HepG2 (cell line): Measurements from ENCODE around the gene ZNF24. TPM values are rescaled to one million over a fixed set of nuclear protein-coding genes. Genes with fewer than 3 reads are reported as not detected.
A peak's percentile ranks its signal among the peaks of the same experiment; 100 is the strongest.

Experiments used
- ARHGAP35 ChIP-seq: sonication (generic); formaldehyde crosslinking; IDR thresholded peaks from 2 replicates; pipeline ENCODE4 v1.9.0; 2022; ENCODE audit warnings: mild to moderate bottlenecking, inconsistent platforms, moderate library complexity, missing genetic modification reagents, borderline replicate concordance
- ARNTL ChIP-seq: sonication (generic); formaldehyde crosslinking; IDR thresholded peaks from 2 replicates; pipeline ENCODE4 v1.4.0; 2020; ENCODE audit warnings: mild to moderate bottlenecking, missing genetic modification reagents
- BORCS8-MEF2B ChIP-seq: sonication (generic); formaldehyde crosslinking; IDR thresholded peaks from 2 replicates; pipeline ENCODE4 v1.8.0; 2022; ENCODE audit warnings: mild to moderate bottlenecking, missing genetic modification reagents
- CCDC6 ChIP-seq: sonication (generic); formaldehyde crosslinking; IDR thresholded peaks from 2 replicates; pipeline ENCODE4 v1.8.1; 2022; ENCODE audit warnings: mild to moderate bottlenecking, missing genetic modification reagents, moderate library complexity
- CEBPB ChIP-seq: IDR thresholded peaks from 2 replicates; pipeline ENCODE4 v1.6.1; 2011; ENCODE audit warnings: low read depth, low read length, improper control_type of control experiment, borderline replicate concordance
- CREB1 ChIP-seq, 2 experiments: fragments of 450-650 bp in 1 of 2; IDR thresholded peaks; 2 replicates each; pipeline ENCODE4 v1.6.1; 2016 to 2017; ENCODE audit warnings: control low read depth in 1 of 2, mild to moderate bottlenecking in 1 of 2, missing compliant biosample characterization in 1 of 2, missing genetic modification characterization in 1 of 2
- NCOA1 ChIP-seq: sonication (generic); formaldehyde crosslinking; IDR thresholded peaks from 2 replicates; pipeline ENCODE4 v1.9.0; 2021; ENCODE audit warnings: missing genetic modification reagents
- RAD21 ChIP-seq: fragments of 450-650 bp; formaldehyde crosslinking; IDR thresholded peaks from 2 replicates; pipeline ENCODE4 v1.5.0; 2020; ENCODE audit warnings: mild to moderate bottlenecking
- RORA ChIP-seq: sonication (generic); formaldehyde crosslinking; IDR thresholded peaks from 2 replicates; pipeline ENCODE4 v1.5.0; 2020; ENCODE audit warnings: mild to moderate bottlenecking, missing genetic modification reagents, moderate library complexity
- SMAD9 ChIP-seq: sonication (generic); formaldehyde crosslinking; IDR thresholded peaks from 2 replicates; pipeline ENCODE4 v1.5.1; 2020; ENCODE audit warnings: mild to moderate bottlenecking, missing genetic modification reagents
- ZMYM2 ChIP-seq: sonication (generic); formaldehyde crosslinking; IDR thresholded peaks from 2 replicates; pipeline ENCODE4 v1.8.0; 2022; ENCODE audit warnings: mild to moderate bottlenecking, missing genetic modification reagents
- ZNF17 ChIP-seq: sonication (generic); formaldehyde crosslinking; IDR thresholded peaks from 2 replicates; pipeline ENCODE4 v1.5.0; 2020; ENCODE audit warnings: mild to moderate bottlenecking, missing genetic modification reagents
- ZNF446 ChIP-seq: sonication (generic); formaldehyde crosslinking; IDR thresholded peaks from 2 replicates; pipeline ENCODE4 v1.5.0; 2020; ENCODE audit warnings: mild to moderate bottlenecking, missing genetic modification reagents
- ZNF891 ChIP-seq: sonication (generic); formaldehyde crosslinking; IDR thresholded peaks from 2 replicates; pipeline ENCODE4 v1.5.0; 2020; ENCODE audit warnings: mild to moderate bottlenecking, missing genetic modification reagents
- polyA plus RNA-seq, 8 experiments: library from polyadenylated mRNA; depleted of rRNA in 3 of 8; stranded (reverse) in 7 of 8; unstranded in 1 of 8; fragments of >200 nt; fragmentation: Illumina TruSeq in 4 of 8; extraction: Trizol in 4 of 8; gene quantifications; 2 replicates each; pipeline versions ENCODE4 v1.2.1 to v1.2.3, GENCODE V29; 2011 to 2016; ENCODE audit warnings: low read depth in 4 of 8, missing spikeins in 1 of 8, mixed read lengths in 1 of 8; ENCODE audit not compliant: insufficient read depth in 1 of 8
- total RNA-seq, 5 experiments: library from RNA; depleted of rRNA; stranded (reverse); fragments of >200 nt; fragmentation: Illumina TruSeq; extraction: Trizol; gene quantifications; 2 replicates each; pipeline ENCODE4 v1.2.3, GENCODE V29; 2016; ENCODE audit warnings: low read depth in 1 of 5
- TF ChIP-seq, protein P1 (sequence below): IDR thresholded peaks from 2 replicates; pipeline ENCODE4 v1.4.0; 2020; ENCODE audit warnings: mild to moderate bottlenecking, missing genetic modification reagents
- TF ChIP-seq, protein P2 (sequence below): sonication (generic); formaldehyde crosslinking; IDR thresholded peaks from 2 replicates; pipeline ENCODE4 v1.4.0; 2020; ENCODE audit warnings: missing genetic modification reagents
- TF ChIP-seq, protein P3 (sequence below): sonication (generic); formaldehyde crosslinking; IDR thresholded peaks from 2 replicates; pipeline ENCODE4 v1.4.0; 2020; ENCODE audit warnings: missing genetic modification reagents

Gene ZNF24
- total and polyA plus RNA-seq, 2 of the 13 experiments (the other 11 are each of a cell fraction or from before 2014, with no cell fraction given): 19.5 to 41.1 TPM

DNA sequence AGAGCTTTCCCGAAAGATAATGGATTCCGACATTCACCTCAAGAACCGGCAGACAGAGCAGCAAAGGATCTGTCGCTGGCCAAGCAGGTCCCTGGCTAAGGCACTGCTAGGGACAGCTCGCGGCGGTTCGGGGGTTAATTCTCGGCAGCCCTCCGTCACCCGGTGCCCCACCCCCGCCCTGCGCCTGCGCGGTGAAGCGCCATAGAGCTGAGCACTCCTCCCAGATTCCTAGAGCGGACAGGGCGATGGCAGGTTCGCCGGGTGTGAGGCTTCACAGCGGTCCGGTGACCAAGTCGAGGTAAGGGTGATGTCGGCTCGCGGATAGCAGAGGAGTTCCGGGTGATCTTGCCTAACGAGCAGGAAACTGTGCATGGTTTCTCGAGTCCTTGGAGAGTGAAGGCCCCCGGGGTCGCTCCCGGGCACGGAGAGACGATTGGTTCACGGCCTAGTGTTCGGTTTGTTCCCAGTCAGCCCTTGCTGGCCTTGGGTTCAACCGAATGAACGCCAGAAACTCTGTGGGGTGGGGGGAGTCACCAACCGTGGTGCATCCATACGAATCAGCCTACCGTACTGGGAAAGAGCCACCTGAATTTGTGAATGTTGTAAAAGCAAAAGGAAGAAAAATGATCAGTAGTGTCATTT, 54.0 kb downstream of the ZNF24 start, which contains the start of gene ZSCAN30 (continued):
- TF ChIP-seq BORCS8-MEF2B (CRISPR knock-in tag) (peak; percentile 58), ARNTL (0 out of 2 replicates have a peak, but pooled peaks have one; percentile 45), ZNF446 (CRISPR knock-in tag) (peak; percentile 98), CCDC6 (0 out of 2 replicates have a peak, but pooled peaks have one; percentile 69), ZNF17 (no peak), CEBPB (no peak), ZNF891 (CRISPR knock-in tag) (peak; percentile 78), RAD21 (CRISPR knock-in tag) (0 out of 2 replicates have a peak, but pooled peaks have one; percentile 8), ZMYM2 (peak; percentile 91), NCOA1 (CRISPR knock-in tag) (peak; percentile 88; the same call in 1 of the 2 replicates), ARHGAP35 (peak; percentile 64; the same call in 1 of the 2 replicates), CREB1 (IDR thresholded peaks at IDR 0.05) (peak; percentile 79), CREB1 (CRISPR knock-in tag; IDR thresholded peaks at IDR 0.05) (peak; percentile 81), SMAD9 (CRISPR knock-in tag) (no peak; the same call in 1 of the 2 replicates), RORA (CRISPR knock-in tag) (no peak)
- TF ChIP-seq, protein P1, sequence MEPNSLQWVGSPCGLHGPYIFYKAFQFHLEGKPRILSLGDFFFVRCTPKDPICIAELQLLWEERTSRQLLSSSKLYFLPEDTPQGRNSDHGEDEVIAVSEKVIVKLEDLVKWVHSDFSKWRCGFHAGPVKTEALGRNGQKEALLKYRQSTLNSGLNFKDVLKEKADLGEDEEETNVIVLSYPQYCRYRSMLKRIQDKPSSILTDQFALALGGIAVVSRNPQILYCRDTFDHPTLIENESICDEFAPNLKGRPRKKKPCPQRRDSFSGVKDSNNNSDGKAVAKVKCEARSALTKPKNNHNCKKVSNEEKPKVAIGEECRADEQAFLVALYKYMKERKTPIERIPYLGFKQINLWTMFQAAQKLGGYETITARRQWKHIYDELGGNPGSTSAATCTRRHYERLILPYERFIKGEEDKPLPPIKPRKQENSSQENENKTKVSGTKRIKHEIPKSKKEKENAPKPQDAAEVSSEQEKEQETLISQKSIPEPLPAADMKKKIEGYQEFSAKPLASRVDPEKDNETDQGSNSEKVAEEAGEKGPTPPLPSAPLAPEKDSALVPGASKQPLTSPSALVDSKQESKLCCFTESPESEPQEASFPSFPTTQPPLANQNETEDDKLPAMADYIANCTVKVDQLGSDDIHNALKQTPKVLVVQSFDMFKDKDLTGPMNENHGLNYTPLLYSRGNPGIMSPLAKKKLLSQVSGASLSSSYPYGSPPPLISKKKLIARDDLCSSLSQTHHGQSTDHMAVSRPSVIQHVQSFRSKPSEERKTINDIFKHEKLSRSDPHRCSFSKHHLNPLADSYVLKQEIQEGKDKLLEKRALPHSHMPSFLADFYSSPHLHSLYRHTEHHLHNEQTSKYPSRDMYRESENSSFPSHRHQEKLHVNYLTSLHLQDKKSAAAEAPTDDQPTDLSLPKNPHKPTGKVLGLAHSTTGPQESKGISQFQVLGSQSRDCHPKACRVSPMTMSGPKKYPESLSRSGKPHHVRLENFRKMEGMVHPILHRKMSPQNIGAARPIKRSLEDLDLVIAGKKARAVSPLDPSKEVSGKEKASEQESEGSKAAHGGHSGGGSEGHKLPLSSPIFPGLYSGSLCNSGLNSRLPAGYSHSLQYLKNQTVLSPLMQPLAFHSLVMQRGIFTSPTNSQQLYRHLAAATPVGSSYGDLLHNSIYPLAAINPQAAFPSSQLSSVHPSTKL (CRISPR knock-in tag): peak; percentile 82; the same call in 1 of the 2 replicates
- TF ChIP-seq, protein P2, sequence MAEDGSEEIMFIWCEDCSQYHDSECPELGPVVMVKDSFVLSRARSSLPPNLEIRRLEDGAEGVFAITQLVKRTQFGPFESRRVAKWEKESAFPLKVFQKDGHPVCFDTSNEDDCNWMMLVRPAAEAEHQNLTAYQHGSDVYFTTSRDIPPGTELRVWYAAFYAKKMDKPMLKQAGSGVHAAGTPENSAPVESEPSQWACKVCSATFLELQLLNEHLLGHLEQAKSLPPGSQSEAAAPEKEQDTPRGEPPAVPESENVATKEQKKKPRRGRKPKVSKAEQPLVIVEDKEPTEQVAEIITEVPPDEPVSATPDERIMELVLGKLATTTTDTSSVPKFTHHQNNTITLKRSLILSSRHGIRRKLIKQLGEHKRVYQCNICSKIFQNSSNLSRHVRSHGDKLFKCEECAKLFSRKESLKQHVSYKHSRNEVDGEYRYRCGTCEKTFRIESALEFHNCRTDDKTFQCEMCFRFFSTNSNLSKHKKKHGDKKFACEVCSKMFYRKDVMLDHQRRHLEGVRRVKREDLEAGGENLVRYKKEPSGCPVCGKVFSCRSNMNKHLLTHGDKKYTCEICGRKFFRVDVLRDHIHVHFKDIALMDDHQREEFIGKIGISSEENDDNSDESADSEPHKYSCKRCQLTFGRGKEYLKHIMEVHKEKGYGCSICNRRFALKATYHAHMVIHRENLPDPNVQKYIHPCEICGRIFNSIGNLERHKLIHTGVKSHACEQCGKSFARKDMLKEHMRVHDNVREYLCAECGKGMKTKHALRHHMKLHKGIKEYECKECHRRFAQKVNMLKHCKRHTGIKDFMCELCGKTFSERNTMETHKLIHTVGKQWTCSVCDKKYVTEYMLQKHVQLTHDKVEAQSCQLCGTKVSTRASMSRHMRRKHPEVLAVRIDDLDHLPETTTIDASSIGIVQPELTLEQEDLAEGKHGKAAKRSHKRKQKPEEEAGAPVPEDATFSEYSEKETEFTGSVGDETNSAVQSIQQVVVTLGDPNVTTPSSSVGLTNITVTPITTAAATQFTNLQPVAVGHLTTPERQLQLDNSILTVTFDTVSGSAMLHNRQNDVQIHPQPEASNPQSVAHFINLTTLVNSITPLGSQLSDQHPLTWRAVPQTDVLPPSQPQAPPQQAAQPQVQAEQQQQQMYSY: peak; percentile 54; the same call in 1 of the 2 replicates
- TF ChIP-seq, protein P3, sequence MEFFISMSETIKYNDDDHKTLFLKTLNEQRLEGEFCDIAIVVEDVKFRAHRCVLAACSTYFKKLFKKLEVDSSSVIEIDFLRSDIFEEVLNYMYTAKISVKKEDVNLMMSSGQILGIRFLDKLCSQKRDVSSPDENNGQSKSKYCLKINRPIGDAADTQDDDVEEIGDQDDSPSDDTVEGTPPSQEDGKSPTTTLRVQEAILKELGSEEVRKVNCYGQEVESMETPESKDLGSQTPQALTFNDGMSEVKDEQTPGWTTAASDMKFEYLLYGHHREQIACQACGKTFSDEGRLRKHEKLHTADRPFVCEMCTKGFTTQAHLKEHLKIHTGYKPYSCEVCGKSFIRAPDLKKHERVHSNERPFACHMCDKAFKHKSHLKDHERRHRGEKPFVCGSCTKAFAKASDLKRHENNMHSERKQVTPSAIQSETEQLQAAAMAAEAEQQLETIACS (CRISPR knock-in tag): no peak
